Keratinocyte (primary cell): ENCODE measurements around the gene MBNL2.

Experiments
- EZH2 ChIP-seq: IDR thresholded peaks from one replicate; pipeline ENCODE4 v1.6.1; 2012; ENCODE audit warnings: inconsistent platforms, mild to moderate bottlenecking, low read length, moderate library complexity
- TF ChIP-seq, protein P1 (sequence below), 3 experiments: IDR thresholded peaks in 1 of 3; conservative IDR thresholded peaks in 1 of 3; optimal IDR thresholded peaks in 1 of 3; 2 replicates in 2 of 3; 3 replicates in 1 of 3; pipeline versions ENCODE3 to v1.5.1; 2011; ENCODE audit warnings: low read length in 3 of 3, mild to moderate bottlenecking in 3 of 3, moderate library complexity in 2 of 3, control low read depth in 1 of 3, inconsistent platforms in 1 of 3; ENCODE audit not compliant: insufficient read depth in 2 of 3; ENCODE audit errors: extremely low read depth in 1 of 3

DNA sequence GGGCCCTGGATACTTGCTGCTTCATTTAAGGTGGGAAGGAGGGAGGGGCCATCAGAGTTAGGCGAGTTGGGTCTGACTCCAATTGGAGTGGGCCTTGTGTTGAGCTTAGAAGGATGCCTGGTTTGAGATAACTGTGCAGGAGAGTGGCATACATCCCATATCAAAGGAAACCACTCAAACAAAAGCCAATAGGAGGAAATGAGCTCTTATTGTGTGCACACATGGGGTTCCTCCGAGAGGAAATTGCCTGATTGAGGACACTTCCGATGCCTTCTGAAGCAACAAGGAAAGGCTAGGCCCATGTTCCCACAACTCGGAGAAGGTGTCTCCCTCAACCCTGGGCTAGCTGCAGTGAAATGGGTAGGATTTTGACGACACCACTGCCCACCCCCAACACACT is 19.6 kb downstream of the MBNL2 start:
- no peak for TF ChIP-seq EZH2
- TF ChIP-seq, protein P1, sequence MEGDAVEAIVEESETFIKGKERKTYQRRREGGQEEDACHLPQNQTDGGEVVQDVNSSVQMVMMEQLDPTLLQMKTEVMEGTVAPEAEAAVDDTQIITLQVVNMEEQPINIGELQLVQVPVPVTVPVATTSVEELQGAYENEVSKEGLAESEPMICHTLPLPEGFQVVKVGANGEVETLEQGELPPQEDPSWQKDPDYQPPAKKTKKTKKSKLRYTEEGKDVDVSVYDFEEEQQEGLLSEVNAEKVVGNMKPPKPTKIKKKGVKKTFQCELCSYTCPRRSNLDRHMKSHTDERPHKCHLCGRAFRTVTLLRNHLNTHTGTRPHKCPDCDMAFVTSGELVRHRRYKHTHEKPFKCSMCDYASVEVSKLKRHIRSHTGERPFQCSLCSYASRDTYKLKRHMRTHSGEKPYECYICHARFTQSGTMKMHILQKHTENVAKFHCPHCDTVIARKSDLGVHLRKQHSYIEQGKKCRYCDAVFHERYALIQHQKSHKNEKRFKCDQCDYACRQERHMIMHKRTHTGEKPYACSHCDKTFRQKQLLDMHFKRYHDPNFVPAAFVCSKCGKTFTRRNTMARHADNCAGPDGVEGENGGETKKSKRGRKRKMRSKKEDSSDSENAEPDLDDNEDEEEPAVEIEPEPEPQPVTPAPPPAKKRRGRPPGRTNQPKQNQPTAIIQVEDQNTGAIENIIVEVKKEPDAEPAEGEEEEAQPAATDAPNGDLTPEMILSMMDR (optimal IDR thresholded peaks at IDR 0.05 in 1 of 3, IDR thresholded peaks at IDR 0.05 in 1 of 3, conservative IDR thresholded peaks at IDR 0.05 in 1 of 3; ENCODE audit: extremely low read depth in 1 of 3, insufficient read depth in 2 of 3, low read length in 3 of 3): no peak
